Breast epithelium (tissue), 3 donors: ENCODE results near the gene SPATS1.

Experiments
- POLR2A ChIP-seq: fragments of 450-650 bp; IDR thresholded peaks from one replicate; pipeline ENCODE4 v1.6.1; 2016; ENCODE audit warnings: antibody characterized with exemption, mild to moderate bottlenecking, moderate library complexity
- POLR2AphosphoS5 ChIP-seq, 3 donors: sonication (generic); formaldehyde crosslinking; IDR thresholded peaks; one replicate each; pipeline ENCODE4 v1.6.1; 2017; ENCODE audit warnings: antibody characterized with exemption in 3 of 3
- TF ChIP-seq, protein P1 (sequence below), 3 donors: fragments of 450-650 bp; IDR thresholded peaks; one replicate each; pipeline ENCODE4 v1.5.1; 2016 to 2017; ENCODE audit warnings: antibody characterized with exemption in 3 of 3, mild to moderate bottlenecking in 3 of 3, moderate library complexity in 3 of 3

- TF ChIP-seq POLR2AphosphoS5 (IDR thresholded peaks at IDR 0.05), result peak in 1 of 3 donors; percentile 33
- TF ChIP-seq POLR2A, result no peak
- TF ChIP-seq, protein P1, sequence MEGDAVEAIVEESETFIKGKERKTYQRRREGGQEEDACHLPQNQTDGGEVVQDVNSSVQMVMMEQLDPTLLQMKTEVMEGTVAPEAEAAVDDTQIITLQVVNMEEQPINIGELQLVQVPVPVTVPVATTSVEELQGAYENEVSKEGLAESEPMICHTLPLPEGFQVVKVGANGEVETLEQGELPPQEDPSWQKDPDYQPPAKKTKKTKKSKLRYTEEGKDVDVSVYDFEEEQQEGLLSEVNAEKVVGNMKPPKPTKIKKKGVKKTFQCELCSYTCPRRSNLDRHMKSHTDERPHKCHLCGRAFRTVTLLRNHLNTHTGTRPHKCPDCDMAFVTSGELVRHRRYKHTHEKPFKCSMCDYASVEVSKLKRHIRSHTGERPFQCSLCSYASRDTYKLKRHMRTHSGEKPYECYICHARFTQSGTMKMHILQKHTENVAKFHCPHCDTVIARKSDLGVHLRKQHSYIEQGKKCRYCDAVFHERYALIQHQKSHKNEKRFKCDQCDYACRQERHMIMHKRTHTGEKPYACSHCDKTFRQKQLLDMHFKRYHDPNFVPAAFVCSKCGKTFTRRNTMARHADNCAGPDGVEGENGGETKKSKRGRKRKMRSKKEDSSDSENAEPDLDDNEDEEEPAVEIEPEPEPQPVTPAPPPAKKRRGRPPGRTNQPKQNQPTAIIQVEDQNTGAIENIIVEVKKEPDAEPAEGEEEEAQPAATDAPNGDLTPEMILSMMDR (IDR thresholded peaks at IDR 0.05), result no peak
Observed at GRCh38 chr6:44386364-44386928, 44.0 kb downstream of the SPATS1 start.
